ENCODE data around the gene PRR16.

Gene PRR16

DNA sequence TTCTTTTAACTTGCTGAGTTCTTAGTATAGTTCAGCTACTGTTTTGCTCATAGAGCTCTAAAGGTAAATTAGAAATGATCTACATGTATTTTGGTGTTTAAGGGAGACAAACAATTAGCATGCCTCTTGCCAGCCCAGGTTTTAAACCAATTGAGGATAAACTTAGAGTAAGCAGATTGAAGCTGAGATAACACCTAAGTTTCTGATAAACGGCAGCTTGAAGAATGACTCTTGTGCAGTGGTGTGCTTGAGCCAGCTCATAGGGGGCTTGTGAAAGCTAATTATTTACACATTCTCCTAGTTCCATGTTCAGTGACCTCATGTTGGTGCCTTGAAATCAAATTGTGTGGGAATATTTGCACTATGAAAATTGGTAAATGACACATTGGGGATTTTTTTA, 193.0 kb downstream of the PRR16 start:
- no peak overlapping the region for H3K4me3 ChIP-seq (ENCODE audit: low read depth, low read length)
- TF ChIP-seq CTCF (IDR thresholded peaks at IDR 0.05; ENCODE audit: low read depth, low read length, missing control alignments), result no peak
- DNase-seq (ENCODE audit: low read depth), result no peak
- in situ Hi-C loops (cut with HindIII; ENCODE audit: low sequenced_read_pairs), result no loop called here

DNA sequence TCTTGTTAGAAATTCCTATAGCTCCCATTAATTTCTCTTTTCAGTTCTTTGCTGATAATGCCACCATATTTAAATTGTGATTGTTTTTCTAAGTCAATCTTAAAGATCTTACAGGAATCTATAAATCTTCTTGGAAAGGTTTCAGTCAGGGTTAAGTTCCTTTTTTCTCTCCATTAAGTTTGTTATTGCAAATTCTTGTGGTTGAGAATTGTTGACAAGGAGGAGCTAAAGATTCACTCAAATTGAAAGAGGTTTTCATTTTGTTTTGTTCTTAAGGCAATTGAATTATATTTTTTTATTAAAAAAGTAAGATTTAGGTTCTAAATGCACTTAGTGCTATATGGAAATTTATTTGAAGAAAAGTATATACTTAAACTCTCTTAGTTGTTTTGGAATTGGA, 213.4 kb downstream of the PRR16 start:
- TF ChIP-seq CTCF (IDR thresholded peaks at IDR 0.05; ENCODE audit: low read depth, low read length, missing control alignments), result no peak
- DNase-seq (ENCODE audit: low read depth), result no peak
- in situ Hi-C loops (cut with HindIII; ENCODE audit: low sequenced_read_pairs), result no loop called here
- H3K4me3 ChIP-seq (ENCODE audit: low read depth, low read length), result no peak overlapping the region

GRCh38 chr5:120678279-120678678, 214.2 kb downstream of the PRR16 start:
- no peak for TF ChIP-seq CTCF (IDR thresholded peaks at IDR 0.05; ENCODE audit: low read depth, low read length, missing control alignments)
- DNase-seq (ENCODE audit: low read depth), result no peak
- in situ Hi-C loops (cut with HindIII; ENCODE audit: low sequenced_read_pairs), result no loop called here
- H3K4me3 ChIP-seq (ENCODE audit: low read depth, low read length), result no peak overlapping the region

- no peak for DNase-seq (ENCODE audit: low read depth)
- in situ Hi-C loops (cut with HindIII; ENCODE audit: low sequenced_read_pairs), result no loop called here
- no peak overlapping the region for H3K4me3 ChIP-seq (ENCODE audit: low read depth, low read length)
- no peak for TF ChIP-seq CTCF (IDR thresholded peaks at IDR 0.05; ENCODE audit: low read depth, low read length, missing control alignments)
Observed at GRCh38 chr5:120682851-120683250, 218.8 kb downstream of the PRR16 start.

DNA sequence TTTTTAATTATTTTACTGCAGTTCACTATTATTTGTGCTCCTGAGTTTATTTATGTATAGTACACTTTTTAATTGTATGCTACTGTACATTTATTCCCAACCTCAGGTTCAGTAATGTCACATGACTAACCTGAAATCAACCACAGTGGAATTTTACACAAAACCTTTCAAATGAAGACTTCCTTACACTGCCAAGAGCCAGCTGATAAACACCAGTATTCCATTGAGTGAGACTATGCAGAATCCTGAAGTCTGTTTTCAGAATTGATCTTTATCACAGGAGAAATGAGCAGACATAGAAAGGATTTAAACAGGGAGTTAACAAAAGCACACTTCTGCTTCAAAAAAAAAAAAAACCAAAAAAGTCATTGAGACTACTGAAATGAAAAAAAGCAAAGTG, 219.5 kb downstream of the PRR16 start:
- H3K4me3 ChIP-seq (ENCODE audit: low read depth, low read length), result no peak overlapping the region
- in situ Hi-C loops (cut with HindIII; ENCODE audit: low sequenced_read_pairs), result no loop called here

DNA sequence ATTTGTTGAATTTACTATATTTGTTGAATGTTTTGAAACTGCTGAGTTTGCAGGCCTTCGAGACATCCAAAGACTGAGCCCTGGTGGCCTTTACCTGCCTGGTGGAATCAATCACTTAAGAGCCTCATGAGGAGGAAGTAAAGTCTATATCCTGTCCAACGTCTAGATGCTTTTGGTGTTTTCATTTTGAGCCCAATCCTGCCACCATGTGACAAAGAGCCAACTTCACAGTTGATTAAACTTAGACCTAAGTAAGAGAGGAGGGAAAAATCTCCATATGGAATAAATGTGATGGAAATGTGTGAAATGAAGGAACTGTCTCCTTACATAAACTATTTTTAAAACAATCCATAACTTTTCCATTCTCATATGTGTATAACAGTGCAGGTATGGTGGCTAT, 220.1 kb downstream of the PRR16 start:
- in situ Hi-C loops (cut with HindIII; ENCODE audit: low sequenced_read_pairs), result no loop called here
- TF ChIP-seq CTCF (IDR thresholded peaks at IDR 0.05; ENCODE audit: low read depth, low read length, missing control alignments), result no peak
- DNase-seq (ENCODE audit: low read depth), result no peak

More for the DNA sequence above, 219.5 kb downstream of the PRR16 start:
- no peak for DNase-seq (ENCODE audit: low read depth)
- TF ChIP-seq CTCF (IDR thresholded peaks at IDR 0.05; ENCODE audit: low read depth, low read length, missing control alignments), result no peak

More for the DNA sequence above, 220.1 kb downstream of the PRR16 start:
- no peak overlapping the region for H3K4me3 ChIP-seq (ENCODE audit: low read depth, low read length)

Data from astrocyte of the cerebellum (primary cell).